HepG2 (cell line): ENCODE results near the gene DCAKD. TPM values are rescaled to one million over a fixed set of nuclear protein-coding genes. Genes with fewer than 3 reads are reported as not detected.

Experiments
- ARID2 ChIP-seq: sonication (generic); formaldehyde crosslinking; IDR thresholded peaks from 2 replicates; pipeline ENCODE4 v1.8.1; 2022; ENCODE audit warnings: mild to moderate bottlenecking, missing genetic modification reagents, borderline replicate concordance
- KLF12 ChIP-seq: sonication (generic); formaldehyde crosslinking; IDR thresholded peaks from 2 replicates; pipeline ENCODE4 v1.4.0; 2020; ENCODE audit warnings: missing genetic modification reagents, borderline replicate concordance
- MAZ ChIP-seq, 2 experiments: sonication (generic) in 1 of 2; formaldehyde crosslinking in 1 of 2; IDR thresholded peaks; 2 replicates each; pipeline versions ENCODE4 v1.5.0 to v1.6.1; 2012 to 2020; ENCODE audit warnings: low read depth in 2 of 2, mild to moderate bottlenecking in 2 of 2, borderline replicate concordance in 1 of 2, improper control_type of control experiment in 1 of 2, low read length in 1 of 2, missing genetic modification reagents in 1 of 2, moderate library complexity in 1 of 2
- NFATC3 ChIP-seq: sonication (generic); formaldehyde crosslinking; IDR thresholded peaks from 2 replicates; pipeline ENCODE4 v1.5.1; 2020; ENCODE audit warnings: mild to moderate bottlenecking, missing genetic modification reagents
- NFYB ChIP-seq: sonication (generic); formaldehyde crosslinking; IDR thresholded peaks from 2 replicates; pipeline ENCODE4 v1.4.0; 2020; ENCODE audit warnings: missing genetic modification reagents
- PCBP1 ChIP-seq: fragments of 200-400 bp; formaldehyde crosslinking; IDR thresholded peaks from 2 replicates; pipeline ENCODE4 v1.6.1; 2017; ENCODE audit warnings: mild to moderate bottlenecking, low read depth, low read length, borderline replicate concordance
- PITX1 ChIP-seq: sonication (generic); formaldehyde crosslinking; IDR thresholded peaks from 2 replicates; pipeline ENCODE4 v1.5.1; 2020; ENCODE audit warnings: mild to moderate bottlenecking, missing genetic modification reagents
- SRSF9 ChIP-seq: fragments of 200-400 bp; formaldehyde crosslinking; IDR thresholded peaks from 2 replicates; pipeline ENCODE4 v1.6.1; 2018; ENCODE audit warnings: borderline replicate concordance, mild to moderate bottlenecking, low read depth, low read length; ENCODE audit not compliant: insufficient read depth, poor library complexity, severe bottlenecking
- SUZ12 ChIP-seq: fragments of 150-350 bp; IDR thresholded peaks from 2 replicates; pipeline ENCODE4 v1.6.1; 2014; ENCODE audit warnings: low read depth, low read length
- ZFP37 ChIP-seq: sonication (generic); formaldehyde crosslinking; IDR thresholded peaks from 2 replicates; pipeline ENCODE4 v1.4.0; 2020; ENCODE audit warnings: missing genetic modification reagents, borderline replicate concordance
- ZNF282 ChIP-seq: fragments of 450-650 bp; IDR thresholded peaks from 2 replicates; pipeline ENCODE4 v1.6.1; 2018; ENCODE audit not compliant: partially characterized antibody
- ZNF3 ChIP-seq: IDR thresholded peaks from 2 replicates; pipeline ENCODE4 v1.7.0; 2017; ENCODE audit warnings: inconsistent platforms
- ZNF556 ChIP-seq: sonication (generic); formaldehyde crosslinking; IDR thresholded peaks from 2 replicates; pipeline ENCODE4 v1.4.0; 2020; ENCODE audit warnings: mild to moderate bottlenecking, missing genetic modification reagents, borderline replicate concordance
- ZNF598 ChIP-seq: sonication (generic); formaldehyde crosslinking; IDR thresholded peaks from 2 replicates; pipeline ENCODE4 v1.5.1; 2020; ENCODE audit warnings: mild to moderate bottlenecking, missing genetic modification reagents, borderline replicate concordance
- ZNF674 ChIP-seq: sonication (generic); formaldehyde crosslinking; IDR thresholded peaks from 2 replicates; pipeline ENCODE4 v1.5.0; 2020; ENCODE audit warnings: low read depth, mild to moderate bottlenecking, missing genetic modification reagents
- ZNF784 ChIP-seq: sonication (generic); formaldehyde crosslinking; IDR thresholded peaks from 2 replicates; pipeline ENCODE4 v1.5.1; 2020; ENCODE audit warnings: missing genetic modification reagents, mild to moderate bottlenecking, borderline replicate concordance
- polyA plus RNA-seq, 8 experiments: library from polyadenylated mRNA; depleted of rRNA in 3 of 8; stranded (reverse) in 7 of 8; unstranded in 1 of 8; fragments of >200 nt; fragmentation: Illumina TruSeq in 4 of 8; extraction: Trizol in 4 of 8; gene quantifications; 2 replicates each; pipeline versions ENCODE4 v1.2.1 to v1.2.3, GENCODE V29; 2011 to 2016; ENCODE audit warnings: low read depth in 4 of 8, missing spikeins in 1 of 8, mixed read lengths in 1 of 8; ENCODE audit not compliant: insufficient read depth in 1 of 8
- total RNA-seq, 5 experiments: library from RNA; depleted of rRNA; stranded (reverse); fragments of >200 nt; fragmentation: Illumina TruSeq; extraction: Trizol; gene quantifications; 2 replicates each; pipeline ENCODE4 v1.2.3, GENCODE V29; 2016; ENCODE audit warnings: low read depth in 1 of 5
- TF ChIP-seq, protein P1 (sequence below): sonication (generic); formaldehyde crosslinking; IDR thresholded peaks from 2 replicates; pipeline ENCODE4 v1.4.0; 2020; ENCODE audit warnings: mild to moderate bottlenecking, missing genetic modification reagents
- TF ChIP-seq, protein P2 (sequence below): sonication (generic); formaldehyde crosslinking; IDR thresholded peaks from 2 replicates; pipeline ENCODE4 v1.4.0; 2020; ENCODE audit warnings: mild to moderate bottlenecking, missing genetic modification reagents

DCAKD gene
- total and polyA plus RNA-seq, 2 of the 13 experiments (the other 11 are each of a cell fraction or from before 2014, with no cell fraction given): 25.9 to 29.2 TPM

DNA sequence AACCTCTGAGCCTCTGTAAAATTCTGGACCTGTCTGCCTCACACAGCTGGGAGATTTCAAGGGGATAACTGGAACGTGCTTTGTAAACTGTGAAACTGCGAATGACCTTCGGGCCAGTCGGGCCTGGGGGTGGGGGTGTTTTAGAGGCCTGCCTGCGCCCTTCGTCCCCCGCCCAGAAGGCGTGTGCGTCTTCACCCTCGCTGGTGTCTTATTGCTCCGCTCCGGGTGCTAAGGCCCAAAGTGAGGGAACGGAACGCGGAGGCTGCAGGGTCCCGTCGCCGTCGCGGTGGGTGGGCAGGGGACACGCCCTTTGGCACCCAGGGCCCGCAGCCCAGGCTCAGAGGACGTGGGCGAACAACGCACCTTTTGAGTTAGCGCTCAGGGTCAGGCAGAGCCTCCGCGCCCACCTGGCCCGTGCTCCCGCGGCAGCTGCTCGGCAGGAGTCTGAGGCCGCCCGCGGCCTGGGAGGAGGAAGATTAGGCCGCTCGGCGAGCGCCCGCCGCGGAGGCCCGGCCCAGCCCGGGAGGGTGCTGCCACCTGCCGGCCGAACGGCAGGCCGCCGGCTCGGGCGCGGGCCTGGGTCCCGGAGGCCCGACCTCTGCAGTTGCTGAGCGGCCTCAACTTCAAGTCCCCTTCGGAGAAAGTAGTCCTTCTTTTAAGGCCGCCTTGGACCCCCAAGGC lies 29.7 kb downstream of the DCAKD start (continued):
- TF ChIP-seq, protein P1, sequence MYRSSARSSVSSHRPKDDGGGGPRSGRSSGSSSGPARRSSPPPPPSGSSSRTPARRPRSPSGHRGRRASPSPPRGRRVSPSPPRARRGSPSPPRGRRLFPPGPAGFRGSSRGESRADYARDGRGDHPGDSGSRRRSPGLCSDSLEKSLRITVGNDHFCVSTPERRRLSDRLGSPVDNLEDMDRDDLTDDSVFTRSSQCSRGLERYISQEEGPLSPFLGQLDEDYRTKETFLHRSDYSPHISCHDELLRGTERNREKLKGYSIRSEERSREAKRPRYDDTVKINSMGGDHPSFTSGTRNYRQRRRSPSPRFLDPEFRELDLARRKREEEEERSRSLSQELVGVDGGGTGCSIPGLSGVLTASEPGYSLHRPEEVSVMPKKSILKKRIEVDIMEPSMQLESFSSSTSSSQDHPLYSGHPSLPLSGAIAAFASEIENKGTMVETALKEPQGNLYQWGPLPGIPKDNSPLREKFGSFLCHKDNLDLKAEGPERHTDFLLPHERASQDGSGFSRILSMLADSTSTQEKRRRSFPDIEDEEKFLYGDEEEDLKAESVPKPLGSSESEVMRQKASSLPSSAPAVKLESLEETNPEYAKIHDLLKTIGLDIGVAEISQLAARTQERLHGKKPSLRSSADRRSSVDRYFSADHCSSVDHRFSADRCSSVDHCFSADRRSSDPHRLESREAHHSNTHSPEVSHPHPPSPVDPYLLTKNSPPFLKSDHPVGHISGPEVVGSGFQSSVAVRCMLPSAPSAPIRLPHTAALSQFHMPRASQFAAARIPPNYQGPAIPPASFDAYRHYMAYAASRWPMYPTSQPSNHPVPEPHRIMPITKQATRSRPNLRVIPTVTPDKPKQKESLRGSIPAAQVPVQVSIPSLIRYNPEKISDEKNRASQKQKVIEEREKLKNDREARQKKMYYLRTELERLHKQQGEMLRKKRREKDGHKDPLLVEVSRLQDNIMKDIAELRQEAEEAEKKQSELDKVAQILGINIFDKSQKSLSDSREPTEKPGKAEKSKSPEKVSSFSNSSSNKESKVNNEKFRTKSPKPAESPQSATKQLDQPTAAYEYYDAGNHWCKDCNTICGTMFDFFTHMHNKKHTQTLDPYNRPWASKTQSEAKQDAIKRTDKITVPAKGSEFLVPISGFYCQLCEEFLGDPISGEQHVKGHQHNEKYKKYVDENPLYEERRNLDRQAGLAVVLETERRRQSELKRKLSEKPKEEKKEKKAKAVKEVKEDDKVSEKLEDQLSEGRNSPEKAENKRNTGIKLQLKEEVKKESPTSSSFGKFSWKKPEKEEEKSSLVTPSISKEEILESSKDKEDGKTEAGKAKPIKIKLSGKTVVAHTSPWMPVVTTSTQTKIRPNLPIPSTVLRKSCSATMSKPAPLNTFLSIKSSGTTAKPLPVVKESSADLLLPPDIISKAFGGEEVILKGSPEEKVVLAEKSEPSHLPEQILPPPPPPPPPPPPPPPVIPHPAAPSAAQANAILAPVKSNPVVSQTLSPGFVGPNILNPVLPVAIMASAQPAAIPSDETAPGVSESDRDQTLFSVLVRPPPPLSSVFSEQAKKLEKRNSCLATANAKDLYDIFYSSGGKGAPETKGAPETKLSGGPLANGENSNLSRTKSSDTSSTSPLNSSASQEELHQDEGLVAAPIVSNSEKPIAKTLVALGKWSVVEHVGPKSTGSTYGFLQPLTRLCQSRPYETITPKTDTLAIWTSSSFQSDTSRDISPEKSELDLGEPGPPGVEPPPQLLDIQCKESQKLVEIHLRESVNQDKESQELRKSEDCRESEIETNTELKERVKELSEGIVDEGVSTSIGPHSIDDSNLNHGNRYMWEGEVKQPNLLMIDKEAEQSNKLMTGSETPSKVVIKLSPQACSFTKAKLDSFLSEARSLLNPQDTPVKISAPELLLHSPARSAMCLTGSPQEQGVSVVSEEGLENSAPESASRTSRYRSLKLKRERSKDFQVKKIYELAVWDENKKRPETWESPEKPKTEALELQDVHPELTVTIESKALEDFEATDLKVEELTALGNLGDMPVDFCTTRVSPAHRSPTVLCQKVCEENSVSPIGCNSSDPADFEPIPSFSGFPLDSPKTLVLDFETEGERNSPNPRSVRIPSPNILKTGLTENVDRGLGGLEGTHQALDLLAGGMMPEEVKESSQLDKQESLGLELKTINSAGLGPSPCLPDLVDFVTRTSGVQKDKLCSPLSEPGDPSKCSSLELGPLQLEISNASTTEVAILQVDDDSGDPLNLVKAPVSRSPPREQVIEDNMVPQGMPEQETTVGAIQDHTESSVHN (CRISPR knock-in tag): no peak
- TF ChIP-seq ARID2 (no peak), KLF12 (CRISPR knock-in tag) (peak; percentile 89), NFATC3 (CRISPR knock-in tag) (no peak), MAZ (IDR thresholded peaks at IDR 0.05; ENCODE audit: borderline replicate concordance, low read depth, low read length) (no peak), MAZ (CRISPR knock-in tag; IDR thresholded peaks at IDR 0.05; ENCODE audit: low read depth) (peak; percentile 89; the same call in 1 of the 2 replicates), NFYB (CRISPR knock-in tag) (0 out of 2 replicates have a peak, but pooled peaks have one; percentile 8), SRSF9 (no peak), ZNF598 (CRISPR knock-in tag) (peak; percentile 58; the same call in 1 of the 2 replicates), ZNF674 (CRISPR knock-in tag) (no peak), ZNF784 (CRISPR knock-in tag) (peak; percentile 82; the same call in 1 of the 2 replicates), PITX1 (CRISPR knock-in tag) (peak; percentile 80), SUZ12 (no peak), PCBP1 (no peak), ZNF3 (CRISPR knock-in tag) (no peak), ZNF556 (peak; percentile 89; the same call in 1 of the 2 replicates), ZFP37 (0 out of 2 replicates have a peak, but pooled peaks have one; percentile 34), ZNF282 (no peak)
- TF ChIP-seq, protein P2, sequence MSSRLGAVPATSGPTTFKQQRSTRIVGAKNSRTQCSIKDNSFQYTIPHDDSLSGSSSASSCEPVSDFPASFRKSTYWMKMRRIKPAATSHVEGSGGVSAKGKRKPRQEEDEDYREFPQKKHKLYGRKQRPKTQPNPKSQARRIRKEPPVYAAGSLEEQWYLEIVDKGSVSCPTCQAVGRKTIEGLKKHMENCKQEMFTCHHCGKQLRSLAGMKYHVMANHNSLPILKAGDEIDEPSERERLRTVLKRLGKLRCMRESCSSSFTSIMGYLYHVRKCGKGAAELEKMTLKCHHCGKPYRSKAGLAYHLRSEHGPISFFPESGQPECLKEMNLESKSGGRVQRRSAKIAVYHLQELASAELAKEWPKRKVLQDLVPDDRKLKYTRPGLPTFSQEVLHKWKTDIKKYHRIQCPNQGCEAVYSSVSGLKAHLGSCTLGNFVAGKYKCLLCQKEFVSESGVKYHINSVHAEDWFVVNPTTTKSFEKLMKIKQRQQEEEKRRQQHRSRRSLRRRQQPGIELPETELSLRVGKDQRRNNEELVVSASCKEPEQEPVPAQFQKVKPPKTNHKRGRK: 0 out of 2 replicates have a peak, but pooled peaks have one; percentile 16
